Effector CD8-positive, alpha-beta T cell (primary cell): ENCODE data around the gene SLC6A7.
"Not testable (repeated sequence)": the region's sequence is repeated elsewhere in the genome, so short reads cannot be mapped to it uniquely, and the experiment has no call there.

Source experiments
- DNase-seq: peaks from one replicate; lab custom pipeline; 2025; lab: John Stamatoyannopoulos, UW

The SLC6A7 gene

DNA sequence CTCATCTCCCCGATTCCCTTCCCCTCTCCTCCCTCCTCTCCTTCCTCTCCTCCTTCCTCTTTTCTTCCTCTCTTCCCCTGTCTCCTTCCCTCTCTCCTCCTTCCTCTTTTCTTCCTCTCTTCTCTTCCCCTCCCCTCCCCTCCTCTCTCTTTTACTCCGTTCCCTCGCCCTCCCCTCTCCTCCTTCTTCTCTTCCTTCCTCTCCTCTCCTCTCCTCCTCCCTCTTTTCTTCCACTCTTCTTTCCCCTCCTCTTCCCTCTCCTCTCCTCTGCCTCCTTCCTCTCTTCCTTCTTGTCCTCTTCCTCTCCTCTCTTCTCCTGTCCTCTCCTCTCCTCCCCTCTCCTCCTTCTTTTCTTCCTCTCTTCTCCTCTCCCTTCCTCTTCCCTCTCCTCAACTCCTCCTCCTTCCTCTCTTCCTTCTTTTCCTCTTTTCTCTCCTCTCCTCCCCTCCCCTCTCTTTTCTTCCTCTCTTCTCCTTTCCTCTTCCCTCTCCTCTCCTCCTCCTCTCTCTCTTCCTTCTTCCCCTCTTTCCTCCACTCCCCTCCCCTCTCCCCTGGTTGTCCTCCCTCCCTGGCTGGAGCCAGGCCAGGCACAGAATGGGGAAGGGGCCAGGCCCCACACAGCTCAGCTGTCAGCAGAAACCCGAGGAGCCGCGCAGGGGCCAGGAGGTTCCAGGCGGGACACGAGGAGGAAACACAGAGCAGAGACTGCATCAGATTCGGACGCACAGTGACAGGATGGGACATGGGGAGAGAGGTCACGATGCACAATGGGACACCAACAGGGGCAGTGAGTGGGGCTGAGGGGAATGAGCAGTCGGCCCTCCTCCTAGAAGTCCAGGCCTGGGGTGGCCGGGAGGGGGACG is 51.7 kb downstream of the SLC6A7 start:
- no peak for DNase-seq

DNA sequence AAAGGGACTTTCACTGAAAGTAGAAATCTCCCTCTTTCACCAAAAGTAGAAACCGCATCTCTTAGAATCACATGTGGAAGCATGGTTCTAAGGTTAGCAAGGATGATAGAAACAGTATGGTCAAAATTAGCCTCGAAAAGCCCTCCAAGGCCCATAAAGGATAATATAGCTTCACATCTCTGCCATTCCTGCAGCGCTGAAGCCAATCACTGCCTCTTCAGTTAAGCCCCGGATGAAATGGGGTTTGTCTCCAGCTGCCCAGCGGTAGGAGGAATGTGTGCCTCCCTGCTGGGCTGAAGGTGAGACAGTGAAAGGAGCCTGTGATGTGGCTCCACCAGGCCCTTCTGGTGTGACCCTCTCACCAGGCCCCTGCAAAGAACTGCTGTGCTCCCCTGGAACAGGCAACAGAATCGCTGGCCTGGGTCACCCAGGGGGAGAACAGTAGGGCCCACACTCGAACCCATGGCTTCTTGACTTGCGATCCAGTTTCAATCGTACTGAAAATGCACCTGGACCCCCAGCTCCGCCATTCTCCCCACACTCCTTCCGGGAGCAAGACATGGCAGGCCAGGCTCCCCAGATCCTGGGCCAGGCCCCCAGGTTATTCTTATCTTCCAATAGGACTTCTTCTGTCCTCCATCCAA is 52.5 kb downstream of the SLC6A7 start:
- no peak for DNase-seq

DNA sequence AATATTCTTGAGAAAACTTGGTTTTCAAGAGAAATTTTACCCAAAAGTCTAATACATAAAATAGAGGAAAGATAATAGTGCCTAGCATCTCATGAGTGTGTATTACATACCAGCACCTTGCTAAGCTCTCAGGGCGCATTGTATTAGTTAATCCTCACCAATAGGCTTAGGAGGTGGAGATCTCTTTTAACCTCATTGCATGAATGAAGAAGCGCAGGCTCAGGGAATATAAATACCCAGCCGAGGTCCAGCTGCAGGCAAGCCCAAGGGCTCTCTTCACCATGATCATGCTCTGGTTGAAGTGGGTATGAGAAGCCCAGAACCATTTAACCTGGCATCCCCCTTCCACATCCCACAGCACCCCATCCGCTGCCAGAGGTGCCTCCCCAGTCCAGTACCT is 53.7 kb downstream of the SLC6A7 start:
- no peak for DNase-seq

DNA sequence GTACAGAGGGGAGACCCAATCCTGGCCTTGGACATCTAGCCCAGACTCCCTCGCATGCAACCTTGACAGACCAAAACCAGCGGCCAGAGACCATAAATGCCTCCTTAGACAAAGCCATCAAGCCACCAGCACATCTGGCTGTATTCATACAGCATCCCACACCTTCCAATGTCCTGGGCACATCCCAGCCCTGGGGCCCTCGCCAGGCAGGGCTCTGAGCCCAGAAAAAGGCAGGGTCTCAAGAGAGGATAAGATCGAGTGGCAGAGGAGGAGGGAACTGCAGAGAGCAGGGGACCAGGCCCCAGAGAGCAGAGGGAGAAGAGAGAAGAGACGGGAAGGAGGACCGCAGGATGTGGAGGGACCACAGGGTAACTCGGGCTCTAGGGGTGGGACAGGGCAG is 54.3 kb downstream of the SLC6A7 start:
- DNase-seq = no peak

DNA sequence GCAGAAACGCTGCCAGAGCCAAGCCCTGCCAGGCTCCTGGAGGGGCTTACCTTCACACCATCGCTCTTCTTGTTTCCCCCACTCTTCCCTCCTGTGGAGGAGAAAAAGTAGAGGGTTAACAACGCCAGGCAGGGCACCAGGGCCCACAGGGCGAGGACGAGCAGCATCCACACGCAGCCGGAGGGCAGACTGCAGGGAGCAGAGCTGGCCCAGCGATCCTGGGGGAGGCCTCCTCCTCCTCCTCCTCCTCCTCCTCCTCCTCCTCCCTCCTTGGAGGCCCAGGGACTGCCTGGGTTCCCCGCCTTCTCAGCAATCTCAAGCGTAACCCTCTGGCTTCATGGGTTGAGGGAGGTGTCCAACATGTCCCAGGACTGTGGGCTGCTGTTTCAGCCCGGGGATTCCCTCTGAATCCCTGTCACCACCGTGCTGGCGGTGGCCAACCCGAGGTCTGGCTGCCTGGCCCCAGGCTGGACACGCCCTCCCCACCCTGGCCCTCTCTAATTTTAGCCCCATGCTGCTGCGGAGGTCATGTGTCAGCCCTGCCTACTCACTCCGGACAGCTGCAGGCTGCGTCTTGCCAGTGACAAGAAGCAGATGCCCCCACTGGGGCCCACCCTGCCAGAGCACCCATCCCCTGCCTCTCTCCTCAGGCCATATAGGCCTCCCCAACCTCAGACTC is 55.4 kb downstream of the SLC6A7 start:
- no peak for DNase-seq

DNA sequence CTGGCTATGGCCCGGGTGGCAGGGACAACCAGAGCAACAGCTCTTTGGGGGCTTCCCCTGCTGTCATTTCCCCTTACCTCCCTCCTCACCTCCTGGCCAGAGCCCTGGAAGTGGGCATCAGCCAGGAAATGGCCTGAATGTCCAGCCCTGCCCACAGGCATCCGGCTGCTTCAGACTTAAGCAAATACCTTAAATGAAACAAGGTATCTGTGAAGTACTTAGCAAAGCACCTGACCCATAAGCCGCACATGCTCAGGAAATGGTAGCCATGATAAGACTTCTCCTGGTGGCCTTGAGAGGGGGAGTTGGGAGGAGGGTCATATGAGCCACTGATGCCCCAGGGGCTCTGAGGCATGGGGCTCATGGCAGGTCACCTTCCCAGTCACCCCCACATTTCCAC is 55.9 kb downstream of the SLC6A7 start:
- DNase-seq = no peak

DNA sequence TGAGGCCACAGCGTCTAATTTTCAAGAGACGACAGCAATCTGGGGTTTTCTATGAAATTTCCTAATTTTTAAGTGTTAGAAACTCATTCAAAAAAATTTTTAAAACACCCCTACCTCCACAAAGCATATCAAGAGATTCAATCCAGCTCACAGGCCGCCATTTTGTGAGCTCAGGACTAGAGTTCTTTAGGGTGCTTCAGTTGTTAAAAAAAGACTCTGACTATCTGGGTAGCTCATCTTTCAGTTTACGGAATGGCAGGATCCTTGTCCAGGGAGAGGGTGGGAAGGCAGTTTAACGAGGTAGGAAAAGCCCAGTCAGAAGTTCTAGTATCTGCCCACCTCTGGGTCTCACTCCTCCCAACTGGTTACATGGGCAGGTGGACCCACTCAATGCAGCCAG is 56.6 kb downstream of the SLC6A7 start:
- DNase-seq = no peak

DNA sequence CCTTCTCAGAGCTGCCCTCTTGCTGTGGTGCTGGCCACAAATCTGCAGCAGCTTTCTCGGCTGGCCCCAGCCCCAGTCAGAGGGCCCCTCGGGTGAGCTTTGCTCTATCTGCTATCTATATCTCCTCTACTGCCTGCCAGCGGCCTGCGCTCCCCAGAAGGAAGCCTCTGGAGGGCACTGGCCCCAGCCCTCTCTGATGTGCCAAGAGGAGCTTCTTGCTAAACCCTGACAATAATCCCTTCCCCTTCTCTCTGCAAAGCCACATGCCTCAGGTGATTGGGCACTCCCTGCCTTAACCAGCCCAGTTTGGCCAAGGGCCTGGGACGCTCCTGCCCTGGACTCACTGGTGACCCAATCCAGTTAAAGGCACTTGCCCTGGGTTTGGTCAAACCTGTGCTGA is 57.0 kb downstream of the SLC6A7 start:
- DNase-seq = no peak

DNA sequence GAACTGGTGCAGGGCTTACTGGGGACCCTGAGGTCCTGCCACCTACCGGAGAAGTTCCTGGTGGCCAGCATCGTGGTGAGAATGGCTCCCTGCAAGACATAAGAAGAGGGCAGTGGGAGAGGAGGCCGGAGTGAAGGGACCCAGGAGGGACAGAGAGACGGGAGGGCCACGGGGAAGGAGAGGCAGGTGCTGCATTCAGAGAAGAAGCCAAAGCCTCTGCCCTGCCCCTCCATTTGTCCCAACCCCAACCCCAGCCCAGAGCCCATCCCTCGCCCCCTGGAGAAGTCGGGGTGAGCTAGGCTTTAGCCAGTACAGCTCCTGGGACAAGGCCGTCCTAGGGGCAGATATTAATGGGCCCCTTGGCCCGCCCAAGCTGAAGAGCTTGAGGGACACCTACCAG is 57.9 kb downstream of the SLC6A7 start:
- no peak for DNase-seq

DNA sequence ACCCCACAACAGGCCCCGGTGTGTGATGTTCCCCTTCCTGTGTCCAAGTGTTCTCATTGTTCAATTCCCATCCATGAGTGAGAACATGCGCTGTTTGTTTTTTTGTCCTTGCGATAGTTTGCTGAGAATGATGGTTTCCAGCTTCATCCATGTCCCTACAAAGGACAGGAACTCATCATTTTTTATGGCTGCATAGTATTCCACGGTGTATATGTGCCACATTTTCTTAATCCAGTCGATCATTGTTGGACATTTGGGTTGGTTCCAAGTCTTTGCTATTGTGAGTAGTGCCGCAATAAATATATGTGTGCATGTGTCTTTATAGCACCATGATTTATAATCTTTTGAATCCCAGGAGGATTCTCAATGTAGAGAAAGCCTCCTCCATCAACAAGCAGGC is 58.6 kb downstream of the SLC6A7 start:
- DNase-seq = not testable (repeated sequence)

DNA sequence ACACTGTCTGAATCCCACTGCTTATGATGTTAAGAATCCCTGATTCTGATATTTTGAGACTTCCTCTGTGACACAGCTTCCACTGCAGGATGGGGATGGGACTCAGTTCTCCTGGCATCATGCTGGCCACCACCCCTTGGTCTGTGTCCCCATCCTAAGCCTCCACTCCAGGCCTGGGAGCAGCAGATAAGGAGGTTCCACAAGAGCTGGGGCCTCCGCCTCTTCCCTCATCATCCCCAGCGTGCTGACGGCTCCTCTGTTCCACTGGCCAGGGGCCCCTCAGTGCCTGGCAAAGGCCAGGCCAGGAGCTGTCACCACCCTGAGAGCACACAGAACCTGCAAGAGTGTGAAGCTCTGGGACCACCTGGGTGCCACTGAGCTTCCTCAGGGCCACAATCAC is 59.1 kb downstream of the SLC6A7 start:
- DNase-seq = no peak

DNA sequence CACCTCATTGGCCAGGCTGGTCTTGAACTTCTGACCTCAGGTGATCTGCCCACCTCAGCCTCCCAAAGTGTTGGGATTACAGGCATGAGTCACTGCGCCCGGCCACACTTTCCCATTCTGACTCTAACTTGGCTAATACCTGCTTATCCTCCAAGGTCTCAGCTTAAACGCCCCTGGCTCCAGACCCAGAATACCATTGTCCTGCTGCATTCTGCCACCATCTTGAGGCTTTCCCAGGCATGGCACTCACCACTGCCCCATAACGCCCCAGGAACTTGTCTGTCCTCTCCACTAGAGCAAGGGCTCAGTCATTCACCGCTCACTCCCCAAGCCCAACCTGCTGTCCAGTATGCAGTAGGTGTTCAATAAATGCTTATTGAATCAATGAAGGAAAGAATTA is 59.9 kb downstream of the SLC6A7 start:
- no peak for DNase-seq

DNA sequence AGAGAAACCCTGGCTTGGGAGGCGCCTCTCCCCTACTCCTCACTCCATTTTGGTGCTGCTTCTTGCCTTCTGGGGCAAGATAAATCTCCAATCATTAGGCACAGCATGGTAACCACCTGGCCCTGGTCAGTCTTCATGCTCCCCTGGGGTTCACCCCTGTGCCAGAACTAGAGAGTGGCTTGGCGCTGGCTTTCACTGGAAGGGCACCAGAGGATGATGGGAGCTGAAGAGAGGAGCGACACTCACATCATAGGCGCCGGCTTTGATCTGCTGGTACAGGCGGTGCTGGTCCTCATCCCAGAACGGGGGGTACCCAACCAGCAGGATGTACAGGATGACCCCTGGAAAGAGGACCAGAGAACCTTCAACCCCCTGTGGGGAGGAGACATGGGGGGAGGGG is 61.6 kb downstream of the SLC6A7 start:
- DNase-seq = no peak

DNA sequence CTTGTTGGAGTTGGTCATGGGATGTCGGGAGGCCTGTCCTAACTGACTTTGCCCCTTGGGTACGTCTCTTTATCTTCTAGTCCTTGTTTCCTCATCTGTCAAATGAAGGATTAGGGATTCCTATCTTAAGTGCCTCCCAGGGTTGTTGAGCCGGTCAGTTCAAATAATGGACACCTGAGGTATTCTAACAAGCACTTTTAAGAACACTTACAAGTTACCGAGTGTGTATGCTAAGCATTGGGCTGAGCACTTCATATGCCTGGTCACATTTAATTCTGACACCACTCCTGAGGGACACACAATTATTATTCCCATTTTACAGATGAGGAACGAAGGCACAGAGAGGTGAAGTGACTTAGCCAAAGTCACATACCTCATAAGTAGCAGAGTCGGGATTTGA is 62.6 kb downstream of the SLC6A7 start:
- DNase-seq = no peak

DNA sequence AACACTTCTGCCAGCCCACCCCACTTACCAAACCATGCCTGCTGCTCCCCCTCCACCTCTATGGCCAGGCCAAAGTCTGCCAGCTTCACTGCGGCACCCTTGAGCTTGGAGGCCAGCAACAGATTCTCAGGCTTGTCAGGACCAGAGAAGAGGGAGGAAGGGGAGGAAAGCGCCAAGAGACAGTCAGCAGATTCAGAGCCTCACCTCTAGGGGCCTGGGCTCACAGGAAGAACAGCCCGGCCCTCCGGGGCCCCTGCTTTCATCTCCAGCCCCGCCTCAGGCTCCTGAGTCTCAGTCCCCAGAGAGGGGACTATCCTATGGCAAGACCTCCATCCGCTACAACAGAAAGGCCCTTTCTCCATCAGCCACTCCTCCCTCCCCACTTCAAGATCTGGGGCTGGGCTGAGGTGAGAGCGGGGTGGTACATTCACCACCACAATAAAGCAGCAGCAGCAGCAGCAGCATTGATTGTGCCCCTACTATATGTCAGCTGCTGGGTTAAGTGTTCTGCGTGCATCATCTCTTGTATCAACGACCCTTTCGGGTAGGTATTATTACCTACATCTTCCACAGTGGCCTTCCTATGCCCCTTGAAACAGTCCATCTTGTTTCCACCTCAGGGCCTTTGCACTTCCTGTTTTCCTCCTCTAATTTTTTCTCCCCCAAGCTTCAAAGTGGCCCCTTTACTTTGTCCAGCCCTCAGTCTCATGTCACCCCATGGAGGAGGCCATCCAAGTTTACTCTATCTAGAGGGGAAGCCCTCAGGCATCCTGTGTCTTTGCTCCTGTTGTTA is 63.8 kb downstream of the SLC6A7 start:
- no peak for DNase-seq

DNA sequence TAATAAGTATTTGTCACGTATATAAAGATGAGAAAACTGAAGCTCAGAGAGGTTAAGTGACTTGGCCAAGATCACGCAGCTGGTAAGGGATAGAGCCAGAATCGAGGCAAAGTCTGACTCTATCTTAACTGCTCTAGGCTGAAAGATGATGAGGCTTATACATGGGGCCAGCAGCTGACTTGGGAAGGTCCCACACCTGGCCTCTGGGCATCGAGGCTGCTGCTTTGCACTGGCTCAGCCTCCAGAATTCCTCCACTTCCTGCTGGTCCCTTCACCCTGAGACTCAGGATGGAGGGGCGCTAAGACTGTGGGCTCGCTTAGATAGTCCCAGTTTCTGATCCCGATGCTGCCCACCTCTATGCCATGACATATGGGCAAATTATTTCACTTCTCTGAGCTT is 64.5 kb downstream of the SLC6A7 start:
- DNase-seq = no peak

DNA sequence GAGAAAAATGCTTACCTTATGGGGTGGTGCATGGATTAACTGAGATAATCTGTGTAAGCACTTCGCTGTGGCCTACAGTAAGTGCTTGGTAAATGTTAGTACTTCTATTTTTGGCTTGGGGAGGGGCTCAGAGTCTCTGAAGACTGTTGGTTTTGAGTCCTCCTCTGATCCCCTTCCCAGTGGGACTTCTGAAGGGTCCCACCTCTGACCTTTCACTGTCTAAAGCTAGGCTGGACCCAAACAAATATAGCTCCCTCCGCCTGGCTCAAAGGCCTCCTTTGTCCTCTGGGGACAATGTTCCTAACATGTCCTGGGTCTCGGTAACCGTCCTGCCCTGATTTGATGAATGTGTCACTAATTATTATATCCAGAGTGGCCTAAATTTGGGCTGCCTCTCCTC is 64.9 kb downstream of the SLC6A7 start:
- no peak for DNase-seq

DNA sequence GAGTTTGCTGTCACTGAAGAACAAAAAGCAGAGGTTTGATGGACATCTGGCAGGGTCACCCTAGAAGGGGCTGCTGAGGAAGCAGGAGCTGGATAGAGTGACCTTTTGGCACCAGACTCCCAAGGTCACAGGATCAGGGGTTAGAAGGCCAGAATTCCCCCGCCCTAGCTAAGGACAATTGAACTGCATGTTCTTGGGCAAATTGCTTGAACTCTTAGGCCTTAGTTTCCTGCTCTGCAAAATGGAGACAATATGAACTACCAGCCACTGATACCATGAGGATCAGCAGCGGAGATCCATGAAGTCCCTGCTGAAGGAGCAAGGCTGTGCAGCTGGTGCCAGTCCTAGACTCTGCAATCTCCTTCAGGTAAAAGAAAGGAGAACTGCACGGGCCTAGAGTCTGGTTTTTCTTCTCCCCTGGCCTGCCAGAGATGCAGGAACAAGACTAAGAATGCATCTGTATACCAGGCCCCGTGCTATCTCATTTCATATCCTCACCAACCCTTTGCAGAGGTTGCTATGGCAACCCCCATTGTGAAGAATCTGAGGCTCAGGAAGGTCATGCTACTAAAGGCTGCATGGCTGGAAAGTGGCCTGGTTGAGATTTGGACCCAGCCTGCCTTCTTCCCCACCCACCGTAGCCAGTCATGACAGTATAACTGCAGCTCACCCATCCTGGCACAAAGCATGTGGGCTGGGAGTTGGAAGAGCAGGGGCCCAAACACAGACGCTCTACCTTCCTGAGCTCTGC is 66.0 kb downstream of the SLC6A7 start:
- no peak for DNase-seq

DNA sequence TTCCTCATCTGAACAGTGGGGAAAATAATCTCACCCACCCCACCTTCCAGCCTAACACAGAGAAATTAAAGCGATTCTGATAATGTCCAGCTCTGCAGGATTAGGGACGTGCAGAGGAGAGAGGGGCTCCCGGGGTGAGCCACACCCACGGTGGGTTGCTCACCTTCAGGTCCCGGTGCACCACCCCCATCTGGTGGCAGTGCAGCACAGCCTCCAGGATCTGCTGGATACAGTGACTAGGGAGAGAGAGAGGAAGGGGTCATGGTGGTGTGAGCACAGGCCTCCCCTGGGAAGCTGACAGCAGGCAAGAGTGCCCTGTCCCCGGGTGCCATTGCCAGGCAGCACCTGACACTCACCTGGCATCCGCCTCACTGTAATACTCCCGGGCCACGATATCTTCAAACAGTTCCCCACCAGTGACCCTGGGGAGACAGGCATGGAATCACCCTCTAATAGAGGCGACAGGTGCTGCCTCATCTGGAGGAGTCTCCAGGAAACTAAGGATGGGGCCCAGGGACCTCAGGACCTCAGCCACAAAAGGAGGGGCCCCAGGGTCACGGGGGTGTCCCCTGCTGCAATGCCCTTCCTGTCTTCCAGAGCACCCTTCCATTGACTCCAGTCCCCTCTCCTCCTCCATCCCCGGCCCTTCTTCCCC is 66.7 kb downstream of the SLC6A7 start:
- no peak for DNase-seq

DNA sequence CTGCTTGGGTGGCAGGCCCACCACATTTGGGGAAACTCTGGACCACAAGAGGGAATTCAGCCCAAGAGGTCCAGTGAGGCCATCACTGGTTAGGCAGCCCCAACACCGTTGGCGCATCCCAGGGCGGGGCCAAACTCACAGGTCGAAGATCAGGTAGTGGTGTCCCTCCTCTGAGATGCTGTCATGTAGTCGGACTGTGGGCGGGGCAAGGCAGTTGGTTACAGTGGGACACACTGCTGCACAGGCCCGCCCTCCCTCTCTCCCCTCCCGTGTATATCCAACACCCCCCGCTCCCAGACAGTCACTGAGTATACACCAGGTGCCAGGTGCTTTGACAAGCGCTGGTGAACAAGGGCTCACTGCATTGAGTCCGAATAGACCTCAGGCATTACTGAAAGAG is 67.6 kb downstream of the SLC6A7 start:
- DNase-seq = no peak

DNA sequence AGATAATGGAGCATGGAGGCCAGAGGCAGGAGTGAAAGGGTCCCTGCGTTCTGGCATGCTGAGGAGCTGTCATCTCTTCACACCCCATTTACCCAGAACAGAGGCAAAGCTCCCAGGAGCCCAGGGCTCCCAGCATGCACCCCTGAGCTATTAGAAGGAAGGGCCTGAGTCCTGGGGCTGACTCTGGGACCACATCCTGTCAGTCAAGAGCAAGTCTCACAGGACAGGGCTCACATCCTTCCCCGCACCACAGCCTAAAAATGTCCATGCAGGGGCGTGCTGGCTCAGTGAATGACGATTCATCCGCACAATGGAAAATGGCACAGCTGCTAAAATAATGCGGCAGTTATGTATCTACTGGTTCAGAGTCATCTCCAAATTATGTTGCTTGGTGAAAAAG is 68.3 kb downstream of the SLC6A7 start:
- DNase-seq = no peak
